Loucy (cell line): ENCODE data around the gene NANOS3.

ENCODE experiments used
- H2AFZ ChIP-seq: fragments of 200-600 bp; sonication (generic); 2 replicates; pipeline ENCODE4 v1.6.0; 2016; ENCODE audit warnings: antibody characterized with exemption, mild to moderate bottlenecking, low read length, moderate library complexity
- H3F3A ChIP-seq: fragments of 200-600 bp; 2 replicates; pipeline ENCODE4 v1.6.0; 2016; ENCODE audit warnings: antibody characterized with exemption, low read depth, mild to moderate bottlenecking
- H3K27me3 ChIP-seq: fragments of 200-600 bp; sonication (generic); 2 replicates; pipeline ENCODE4 v1.6.1; 2014; ENCODE audit warnings: low read length, mild to moderate bottlenecking; ENCODE audit not compliant: insufficient read depth, poor library complexity, severe bottlenecking
- H3K36me3 ChIP-seq: fragments of 200-600 bp; sonication (generic); 2 replicates; pipeline ENCODE4 v1.6.1; 2016; ENCODE audit warnings: low read length; ENCODE audit not compliant: insufficient read depth
- H3K4me1 ChIP-seq: fragments of 200-600 bp; sonication (generic); 2 replicates; pipeline ENCODE4 v1.5.1; 2014; ENCODE audit warnings: low read length, mild to moderate bottlenecking; ENCODE audit not compliant: insufficient read depth, poor library complexity, severe bottlenecking
- H3K4me2 ChIP-seq: fragments of 200-600 bp; sonication (generic); 2 replicates; pipeline ENCODE4 v1.6.0; 2014; ENCODE audit warnings: antibody characterized with exemption, low read length, low read depth, mild to moderate bottlenecking; ENCODE audit not compliant: poor library complexity, severe bottlenecking
- H3K4me3 ChIP-seq: fragments of 200-600 bp; sonication (generic); 2 replicates; pipeline ENCODE4 v1.5.1; 2014; ENCODE audit warnings: low read length, mild to moderate bottlenecking, mixed read lengths; ENCODE audit not compliant: poor library complexity, severe bottlenecking
- H3K79me2 ChIP-seq: fragments of 200-600 bp; sonication (generic); 2 replicates; pipeline ENCODE4 v1.6.1; 2014; ENCODE audit warnings: low read length; ENCODE audit not compliant: insufficient read depth
- H3K9ac ChIP-seq: fragments of 200-600 bp; sonication (generic); 2 replicates; pipeline ENCODE4 v1.6.0; 2014; ENCODE audit warnings: mild to moderate bottlenecking, low read depth, low read length, moderate library complexity; ENCODE audit not compliant: poor library complexity, severe bottlenecking
- H3K9me2 ChIP-seq: fragments of 200-600 bp; sonication (generic); replicated peaks from 2 replicates; pipeline ENCODE4 v1.6.1; 2016; ENCODE audit warnings: low read depth, low read length, mixed read lengths
- H3K9me3 ChIP-seq: fragments of 200-600 bp; sonication (generic); 2 replicates; pipeline ENCODE4 v1.6.1; 2014; ENCODE audit warnings: mild to moderate bottlenecking, antibody characterized with exemption, low read length, low read depth; ENCODE audit not compliant: insufficient read depth
- H4K20me1 ChIP-seq: fragments of 200-600 bp; sonication (generic); 2 replicates; pipeline ENCODE4 v1.6.0; 2014; ENCODE audit warnings: antibody characterized with exemption, low read length, mild to moderate bottlenecking; ENCODE audit not compliant: insufficient read depth, poor library complexity, severe bottlenecking
- EZH2phosphoT487 ChIP-seq: fragments of 200-600 bp; IDR thresholded peaks from 2 replicates; pipeline ENCODE4 v1.6.1; 2018; ENCODE audit warnings: antibody characterized with exemption, mild to moderate bottlenecking, moderate library complexity, borderline replicate concordance
- TF ChIP-seq, protein P1 (sequence below): fragments of 200-600 bp; sonication (generic); conservative IDR thresholded peaks from 2 replicates; pipeline ENCODE4 v1.5.1; 2014; ENCODE audit warnings: mild to moderate bottlenecking, antibody characterized with exemption, low read length

Gene NANOS3

DNA sequence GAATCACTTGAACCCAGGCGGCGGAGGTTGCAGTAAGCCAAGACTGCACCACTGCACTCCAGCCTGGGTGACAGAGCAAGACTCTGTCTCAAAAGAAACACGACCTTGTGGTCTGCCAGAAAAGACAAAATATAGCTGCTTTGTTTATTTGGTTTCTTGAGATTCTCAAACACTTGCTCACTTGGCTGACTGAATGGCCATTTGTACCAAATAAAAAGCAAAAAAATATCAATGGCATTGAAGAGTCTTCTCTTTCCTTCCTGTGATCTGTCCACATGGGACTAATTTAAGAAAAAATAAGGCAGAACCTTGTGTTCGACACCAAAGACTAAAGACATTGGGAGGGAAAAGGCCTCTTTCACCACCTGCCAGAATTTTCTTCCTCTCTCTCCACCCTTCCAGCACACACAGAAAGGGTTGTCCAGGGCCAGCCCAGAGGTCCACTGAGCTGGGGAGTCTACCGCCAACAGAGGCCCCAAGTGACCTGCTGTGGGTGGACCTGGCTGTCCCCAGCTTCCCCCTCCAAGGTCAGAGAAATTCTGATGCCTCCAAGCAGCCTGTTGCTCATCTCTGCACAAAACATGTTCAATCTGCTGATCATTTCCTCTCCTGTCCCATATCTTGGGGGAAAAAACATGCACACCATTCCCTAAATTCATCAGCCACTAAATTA is 23.1 kb downstream of the NANOS3 start:
- H2AFZ ChIP-seq = no peak overlapping the region
- no peaks in the 10 kb centered on the region; the same call in 1 of the 2 replicates for H3K36me3 ChIP-seq
- peak overlapping the region; percentile 59 for H3K9ac ChIP-seq
- H3K9me2 ChIP-seq = no peaks in the 10 kb centered on the region
- no peaks in the 10 kb centered on the region for H3K27me3 ChIP-seq
- H3K9me3 ChIP-seq = no peaks in the 10 kb centered on the region
- H3K4me2 ChIP-seq = peak overlapping the region; percentile 57
- peaks cover 44% of the 10 kb centered on the region for H3K79me2 ChIP-seq
- no peaks in the 10 kb centered on the region for H3F3A ChIP-seq
- H3K4me3 ChIP-seq = peak overlapping the region; percentile 1
- no peak for TF ChIP-seq EZH2phosphoT487
- TF ChIP-seq, protein P1, sequence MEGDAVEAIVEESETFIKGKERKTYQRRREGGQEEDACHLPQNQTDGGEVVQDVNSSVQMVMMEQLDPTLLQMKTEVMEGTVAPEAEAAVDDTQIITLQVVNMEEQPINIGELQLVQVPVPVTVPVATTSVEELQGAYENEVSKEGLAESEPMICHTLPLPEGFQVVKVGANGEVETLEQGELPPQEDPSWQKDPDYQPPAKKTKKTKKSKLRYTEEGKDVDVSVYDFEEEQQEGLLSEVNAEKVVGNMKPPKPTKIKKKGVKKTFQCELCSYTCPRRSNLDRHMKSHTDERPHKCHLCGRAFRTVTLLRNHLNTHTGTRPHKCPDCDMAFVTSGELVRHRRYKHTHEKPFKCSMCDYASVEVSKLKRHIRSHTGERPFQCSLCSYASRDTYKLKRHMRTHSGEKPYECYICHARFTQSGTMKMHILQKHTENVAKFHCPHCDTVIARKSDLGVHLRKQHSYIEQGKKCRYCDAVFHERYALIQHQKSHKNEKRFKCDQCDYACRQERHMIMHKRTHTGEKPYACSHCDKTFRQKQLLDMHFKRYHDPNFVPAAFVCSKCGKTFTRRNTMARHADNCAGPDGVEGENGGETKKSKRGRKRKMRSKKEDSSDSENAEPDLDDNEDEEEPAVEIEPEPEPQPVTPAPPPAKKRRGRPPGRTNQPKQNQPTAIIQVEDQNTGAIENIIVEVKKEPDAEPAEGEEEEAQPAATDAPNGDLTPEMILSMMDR = no peak
- H4K20me1 ChIP-seq = peaks cover 9% of the 10 kb centered on the region
- peaks cover 26% of the 10 kb centered on the region for H3K4me1 ChIP-seq

DNA sequence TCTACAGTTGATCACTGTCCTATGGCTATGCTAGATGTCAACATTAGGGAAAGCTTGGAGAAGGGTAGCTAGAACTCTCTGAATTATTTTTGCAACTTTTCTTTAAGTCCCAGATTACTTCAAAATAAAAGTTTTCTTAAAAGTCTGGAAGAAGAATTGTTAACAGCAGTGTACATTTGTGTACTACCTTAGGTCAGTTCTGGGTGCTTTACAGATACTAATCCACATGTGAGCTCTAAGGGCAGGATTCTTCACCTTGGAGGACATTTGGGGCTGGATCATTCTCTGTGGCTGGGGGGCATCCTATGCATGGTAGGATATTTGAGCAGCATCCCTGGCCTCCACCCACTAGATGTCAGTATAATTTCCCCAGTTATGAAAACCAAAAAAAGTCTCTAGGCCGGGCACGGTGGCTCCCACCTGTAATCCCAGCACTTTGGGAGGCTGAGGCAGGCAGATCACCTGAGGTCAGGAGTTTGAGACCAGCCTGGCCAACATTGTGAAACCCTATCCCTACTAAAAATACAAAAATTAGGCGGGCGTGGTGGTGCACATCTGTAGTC is 26.1 kb downstream of the NANOS3 start:
- peak overlapping the region; percentile 56 for H3K4me2 ChIP-seq
- TF ChIP-seq, protein P1 = peak; percentile 68
- no peak for TF ChIP-seq EZH2phosphoT487
- peak overlapping the region; percentile 61 for H2AFZ ChIP-seq

DNA sequence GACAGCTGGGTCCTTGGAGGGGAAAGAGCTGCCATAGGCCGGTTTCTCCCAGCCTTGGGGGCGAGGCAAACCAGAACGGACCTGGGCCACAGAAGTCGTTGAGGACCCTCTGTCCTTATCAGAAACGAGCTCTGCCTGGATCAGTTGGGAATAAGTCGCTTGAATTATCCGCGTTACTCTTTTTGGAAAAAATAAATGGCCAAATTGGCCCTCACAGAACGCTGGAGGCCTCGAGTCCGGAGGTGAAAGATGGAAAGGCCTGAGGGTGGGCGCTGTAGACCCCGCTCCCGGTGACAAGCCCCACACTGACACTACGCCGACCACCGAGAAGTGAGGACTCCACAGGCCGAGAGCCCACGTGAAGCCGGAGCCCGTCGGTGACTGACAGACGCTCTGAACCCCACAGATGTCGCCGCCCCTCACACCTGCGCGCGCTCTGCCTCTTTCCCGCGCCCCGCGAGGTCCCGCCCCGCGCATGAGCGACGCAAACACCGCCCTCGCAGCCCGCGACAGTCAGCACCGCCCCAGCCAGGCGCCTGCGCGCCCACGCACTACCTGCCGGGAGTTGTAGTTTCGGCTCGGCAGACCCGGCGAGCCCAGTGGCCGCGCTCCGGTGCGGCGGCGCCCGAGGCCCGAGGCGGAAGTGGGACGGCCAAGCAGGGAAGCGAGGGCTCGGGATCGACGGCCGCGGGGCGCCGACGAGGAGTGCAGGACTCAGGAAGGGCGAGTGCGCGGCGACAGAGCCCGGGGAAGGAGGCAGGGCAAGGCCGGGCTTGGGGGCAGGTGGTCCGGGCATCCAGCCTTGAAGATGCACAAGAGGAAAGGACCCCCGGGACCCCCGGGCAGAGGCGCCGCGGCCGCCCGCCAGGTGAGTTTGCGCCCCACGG is 28.9 kb downstream of the NANOS3 start, which contains the start of the genes BRME1 and CC2D1A:
Gene BRME1 (minus strand): TSS at position 484 of the 887 bp plus-strand sequence. CDS start 1,225 bp downstream, outside the sequence.
Gene CC2D1A (plus strand): TSS at position 568 of the 887 bp plus-strand sequence. CDS start 241 bp downstream, at position 809.
- Histone ChIP-seq H3K9ac (peak within 1 kb of the TSS; percentile 79), H3K36me3 (no peaks in the 10 kb centered on the region), H3F3A (no peaks in the 10 kb centered on the region), H3K9me2 (no peaks in the 10 kb centered on the region), H2AFZ (peak within 1 kb of the TSS; percentile 55), H4K20me1 (peaks cover 1% of the 10 kb centered on the region), H3K4me2 (peak within 1 kb of the TSS; percentile 80), H3K27me3 (no peaks in the 10 kb centered on the region), H3K4me3 (peak within 1 kb of the TSS; percentile 83), H3K4me1 (peaks cover 25% of the 10 kb centered on the region), H3K9me3 (no peaks in the 10 kb centered on the region), H3K79me2 (peaks cover 36% of the 10 kb centered on the region)
- no peak for TF ChIP-seq EZH2phosphoT487
- TF ChIP-seq, protein P1 = no peak

More for the DNA sequence above, 26.1 kb downstream of the NANOS3 start:
- H3F3A ChIP-seq = no peaks in the 10 kb centered on the region
- H3K36me3 ChIP-seq = no peaks in the 10 kb centered on the region
- peaks cover 41% of the 10 kb centered on the region for H3K4me1 ChIP-seq
- no peaks in the 10 kb centered on the region for H3K27me3 ChIP-seq
- peaks cover 9% of the 10 kb centered on the region for H4K20me1 ChIP-seq
- no peaks in the 10 kb centered on the region for H3K9me2 ChIP-seq
- H3K4me3 ChIP-seq = peak overlapping the region; percentile 52
- H3K9ac ChIP-seq = peak overlapping the region; percentile 39
- H3K9me3 ChIP-seq = no peaks in the 10 kb centered on the region
- peaks cover 56% of the 10 kb centered on the region for H3K79me2 ChIP-seq
